Ishikawa (cell line): ENCODE measurements around the gene NUCKS1.

Experiments
- CEBPB ChIP-seq: IDR thresholded peaks from 2 replicates; pipeline ENCODE4 v1.6.1; 2012
- CREB1 ChIP-seq: IDR thresholded peaks from 2 replicates; pipeline ENCODE4 v1.6.1; 2012; ENCODE audit warnings: low read depth
- EGR1 ChIP-seq: IDR thresholded peaks from 2 replicates; pipeline ENCODE4 v1.6.1; 2012
- EP300 ChIP-seq: IDR thresholded peaks from 2 replicates; pipeline ENCODE4 v1.6.1; 2012; ENCODE audit warnings: borderline replicate concordance
- FOXM1 ChIP-seq: IDR thresholded peaks from 2 replicates; pipeline ENCODE4 v1.6.1; 2012; ENCODE audit warnings: low read depth, borderline replicate concordance
- MAX ChIP-seq: IDR thresholded peaks from 2 replicates; pipeline ENCODE4 v1.6.1; 2012
- NFIC ChIP-seq: IDR thresholded peaks from 2 replicates; pipeline ENCODE4 v1.6.1; 2012
- RAD21 ChIP-seq: IDR thresholded peaks from 2 replicates; pipeline ENCODE4 v1.6.1; 2012; ENCODE audit warnings: low read depth
- TAF1 ChIP-seq: IDR thresholded peaks from 2 replicates; pipeline ENCODE4 v1.6.1; 2012; ENCODE audit warnings: low read depth, mild to moderate bottlenecking
- TCF12 ChIP-seq: IDR thresholded peaks from 2 replicates; pipeline ENCODE4 v1.6.1; 2012; ENCODE audit warnings: low read depth
- TEAD4 ChIP-seq: IDR thresholded peaks from 2 replicates; pipeline ENCODE4 v1.6.1; 2012
- USF1 ChIP-seq: IDR thresholded peaks from 2 replicates; pipeline ENCODE4 v1.6.1; 2012
- YY1 ChIP-seq: IDR thresholded peaks from 2 replicates; pipeline ENCODE4 v1.6.1; 2012; ENCODE audit warnings: low read depth
- ZBTB7A ChIP-seq: IDR thresholded peaks from 2 replicates; pipeline ENCODE4 v1.6.1; 2012; ENCODE audit warnings: low read depth
- TF ChIP-seq, protein P1 (sequence below): IDR thresholded peaks from 2 replicates; pipeline ENCODE4 v1.6.1; 2012; ENCODE audit warnings: low read depth, mild to moderate bottlenecking

The NUCKS1 gene

GRCh38 chr1:205664399-205665017 lies 85.5 kb downstream of the NUCKS1 start:
- TF ChIP-seq CREB1, result no peak
- no peak for TF ChIP-seq TEAD4
- no peak for TF ChIP-seq MAX
- no peak for TF ChIP-seq ZBTB7A
- TF ChIP-seq NFIC, result no peak
- no peak for TF ChIP-seq TAF1
- TF ChIP-seq, protein P1, sequence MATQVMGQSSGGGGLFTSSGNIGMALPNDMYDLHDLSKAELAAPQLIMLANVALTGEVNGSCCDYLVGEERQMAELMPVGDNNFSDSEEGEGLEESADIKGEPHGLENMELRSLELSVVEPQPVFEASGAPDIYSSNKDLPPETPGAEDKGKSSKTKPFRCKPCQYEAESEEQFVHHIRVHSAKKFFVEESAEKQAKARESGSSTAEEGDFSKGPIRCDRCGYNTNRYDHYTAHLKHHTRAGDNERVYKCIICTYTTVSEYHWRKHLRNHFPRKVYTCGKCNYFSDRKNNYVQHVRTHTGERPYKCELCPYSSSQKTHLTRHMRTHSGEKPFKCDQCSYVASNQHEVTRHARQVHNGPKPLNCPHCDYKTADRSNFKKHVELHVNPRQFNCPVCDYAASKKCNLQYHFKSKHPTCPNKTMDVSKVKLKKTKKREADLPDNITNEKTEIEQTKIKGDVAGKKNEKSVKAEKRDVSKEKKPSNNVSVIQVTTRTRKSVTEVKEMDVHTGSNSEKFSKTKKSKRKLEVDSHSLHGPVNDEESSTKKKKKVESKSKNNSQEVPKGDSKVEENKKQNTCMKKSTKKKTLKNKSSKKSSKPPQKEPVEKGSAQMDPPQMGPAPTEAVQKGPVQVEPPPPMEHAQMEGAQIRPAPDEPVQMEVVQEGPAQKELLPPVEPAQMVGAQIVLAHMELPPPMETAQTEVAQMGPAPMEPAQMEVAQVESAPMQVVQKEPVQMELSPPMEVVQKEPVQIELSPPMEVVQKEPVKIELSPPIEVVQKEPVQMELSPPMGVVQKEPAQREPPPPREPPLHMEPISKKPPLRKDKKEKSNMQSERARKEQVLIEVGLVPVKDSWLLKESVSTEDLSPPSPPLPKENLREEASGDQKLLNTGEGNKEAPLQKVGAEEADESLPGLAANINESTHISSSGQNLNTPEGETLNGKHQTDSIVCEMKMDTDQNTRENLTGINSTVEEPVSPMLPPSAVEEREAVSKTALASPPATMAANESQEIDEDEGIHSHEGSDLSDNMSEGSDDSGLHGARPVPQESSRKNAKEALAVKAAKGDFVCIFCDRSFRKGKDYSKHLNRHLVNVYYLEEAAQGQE, result no peak
- no peak for TF ChIP-seq RAD21

DNA sequence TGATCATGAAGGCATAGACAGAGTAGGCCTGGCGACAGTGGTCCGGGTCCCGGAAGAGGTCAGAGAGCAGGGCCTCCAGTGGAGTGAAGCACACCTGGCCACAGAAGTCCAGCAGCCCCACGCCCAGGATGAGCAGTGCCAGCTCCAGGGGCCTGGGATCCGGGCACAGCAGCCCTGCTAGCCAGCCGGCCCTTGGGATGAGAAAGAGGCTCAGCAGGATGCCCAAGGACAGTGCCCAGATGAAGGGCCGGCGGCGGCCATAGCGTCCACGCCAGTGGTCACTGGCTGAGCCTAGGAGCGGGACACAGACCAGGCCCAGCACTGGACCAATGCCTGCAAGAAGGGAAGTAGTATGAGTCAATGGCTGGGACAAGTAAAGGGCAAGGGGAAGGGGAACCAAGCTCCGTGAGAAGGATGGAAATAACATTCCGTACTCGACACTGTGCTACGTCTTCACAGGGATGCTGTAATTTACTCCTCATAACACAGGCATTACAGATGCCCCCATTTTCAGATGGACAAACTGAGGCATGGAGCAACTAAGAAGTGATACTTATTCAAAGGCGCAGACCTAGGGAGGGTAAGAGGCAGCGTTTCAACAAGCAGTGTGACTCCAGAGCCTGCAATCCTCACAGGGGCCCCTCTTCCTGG lies 86.6 kb downstream of the NUCKS1 start:
- TF ChIP-seq USF1 (no peak), TEAD4 (no peak), TAF1 (no peak), TCF12 (no peak), YY1 (no peak), CREB1 (no peak), CEBPB (no peak), NFIC (no peak), FOXM1 (no peak), MAX (no peak), RAD21 (no peak), EGR1 (no peak), EP300 (no peak), ZBTB7A (no peak)
- TF ChIP-seq, protein P1, result no peak
